Nephron (organoid): ENCODE results near the gene PRDX3.
"Not testable (repeated sequence)": the region's sequence is repeated elsewhere in the genome, so short reads cannot be mapped to it uniquely, and the experiment has no call there.

Experiments
- H3K27ac Mint-ChIP-seq, 3 experiments: 2 replicates each; pipeline ENCODE4 v1.8.0; 2020; ENCODE audit warnings: mixed read lengths in 3 of 3, mild to moderate bottlenecking in 2 of 3, moderate library complexity in 1 of 3
- H3K27me3 Mint-ChIP-seq: 2 replicates; pipeline ENCODE4 v1.8.0; 2021; ENCODE audit warnings: low read depth, mild to moderate bottlenecking, moderate library complexity, mixed read lengths
- H3K36me3 Mint-ChIP-seq: 2 replicates; pipeline ENCODE4 v1.8.0; 2020; ENCODE audit warnings: low read depth, mixed read lengths
- H3K4me1 Mint-ChIP-seq: 2 replicates; pipeline ENCODE4 v1.8.0; 2020; ENCODE audit warnings: mixed read lengths
- H3K4me3 Mint-ChIP-seq, 3 experiments: 2 replicates each; pipeline ENCODE4 v1.8.0; 2020; ENCODE audit warnings: mild to moderate bottlenecking in 3 of 3, mixed read lengths in 3 of 3, moderate library complexity in 2 of 3
- H3K9me3 Mint-ChIP-seq: 2 replicates; pipeline ENCODE4 v1.8.0; 2020; ENCODE audit warnings: mixed read lengths
- CTCF ChIP-seq, 3 experiments: fragments of 200-600 bp; sonication (generic); IDR thresholded peaks; one replicate each; pipeline ENCODE4 v1.5.0; 2021; ENCODE audit warnings: antibody characterized with exemption in 3 of 3; ENCODE audit not compliant: unreplicated experiment in 3 of 3

PRDX3 gene

GRCh38 chr10:119159332-119159731 lies 19.3 kb downstream of the PRDX3 start:
- Mint-ChIP-seq H3K27me3 (no peaks in the 10 kb centered on the region), H3K9me3 (no peaks in the 10 kb centered on the region), H3K4me1 (peaks cover 14% of the 10 kb centered on the region), H3K36me3 (peaks cover 23% of the 10 kb centered on the region), H3K27ac (no peak overlapping the region), H3K4me3 (no peak overlapping the region)
- TF ChIP-seq CTCF (IDR thresholded peaks at IDR 0.05; ENCODE audit: unreplicated experiment in 3 of 3) = no peak

GRCh38 chr10:119153661-119154060 lies 25.0 kb downstream of the PRDX3 start:
- H3K9me3 Mint-ChIP-seq = no peaks in the 10 kb centered on the region
- TF ChIP-seq CTCF (IDR thresholded peaks at IDR 0.05; ENCODE audit: unreplicated experiment in 3 of 3) = no peak
- H3K27ac Mint-ChIP-seq = no peak overlapping the region
- H3K36me3 Mint-ChIP-seq = peaks cover 45% of the 10 kb centered on the region
- no peak overlapping the region for H3K4me3 Mint-ChIP-seq
- H3K27me3 Mint-ChIP-seq = no peaks in the 10 kb centered on the region
- no peaks in the 10 kb centered on the region for H3K4me1 Mint-ChIP-seq

- Mint-ChIP-seq H3K4me3 (no peak overlapping the region), H3K9me3 (no peaks in the 10 kb centered on the region), H3K27ac (no peak overlapping the region), H3K27me3 (no peaks in the 10 kb centered on the region), H3K36me3 (peaks cover 48% of the 10 kb centered on the region), H3K4me1 (no peaks in the 10 kb centered on the region)
- no peak for TF ChIP-seq CTCF (IDR thresholded peaks at IDR 0.05; ENCODE audit: unreplicated experiment in 3 of 3)
These were observed 25.6 kb downstream of the PRDX3 start for GRCh38 chr10:119153041-119153440.

- H3K27ac Mint-ChIP-seq, H3K4me3 Mint-ChIP-seq, H3K27me3 Mint-ChIP-seq, H3K9me3 Mint-ChIP-seq, H3K4me1 Mint-ChIP-seq: not testable (repeated sequence)
- H3K36me3 Mint-ChIP-seq = peaks cover 40% of the 10 kb centered on the region
These were observed 27.0 kb downstream of the PRDX3 start for GRCh38 chr10:119151601-119152000.

GRCh38 chr10:119149729-119150128 lies 28.9 kb downstream of the PRDX3 start:
- H3K27me3 Mint-ChIP-seq = no peaks in the 10 kb centered on the region
- H3K36me3 Mint-ChIP-seq = peaks cover 35% of the 10 kb centered on the region
- TF ChIP-seq CTCF (IDR thresholded peaks at IDR 0.05; ENCODE audit: unreplicated experiment in 3 of 3) = no peak
- no peaks in the 10 kb centered on the region for H3K4me1 Mint-ChIP-seq
- H3K4me3 Mint-ChIP-seq = no peak overlapping the region
- H3K27ac Mint-ChIP-seq = no peak overlapping the region
- no peaks in the 10 kb centered on the region for H3K9me3 Mint-ChIP-seq

GRCh38 chr10:119149157-119149556 lies 29.5 kb downstream of the PRDX3 start:
- Mint-ChIP-seq H3K36me3 (peaks cover 29% of the 10 kb centered on the region), H3K4me3 (no peak overlapping the region), H3K27ac (no peak overlapping the region), H3K27me3 (no peaks in the 10 kb centered on the region), H3K9me3 (no peaks in the 10 kb centered on the region), H3K4me1 (no peaks in the 10 kb centered on the region)
- no peak for TF ChIP-seq CTCF (IDR thresholded peaks at IDR 0.05; ENCODE audit: unreplicated experiment in 3 of 3)
